ENCODE measurements around the gene SLC29A1. TPM values are rescaled to one million over a fixed set of nuclear protein-coding genes. Genes with fewer than 3 reads are reported as not detected.

The SLC29A1 gene
- total RNA-seq, 1 donor from 2014 or later, result 17.3 TPM

DNA sequence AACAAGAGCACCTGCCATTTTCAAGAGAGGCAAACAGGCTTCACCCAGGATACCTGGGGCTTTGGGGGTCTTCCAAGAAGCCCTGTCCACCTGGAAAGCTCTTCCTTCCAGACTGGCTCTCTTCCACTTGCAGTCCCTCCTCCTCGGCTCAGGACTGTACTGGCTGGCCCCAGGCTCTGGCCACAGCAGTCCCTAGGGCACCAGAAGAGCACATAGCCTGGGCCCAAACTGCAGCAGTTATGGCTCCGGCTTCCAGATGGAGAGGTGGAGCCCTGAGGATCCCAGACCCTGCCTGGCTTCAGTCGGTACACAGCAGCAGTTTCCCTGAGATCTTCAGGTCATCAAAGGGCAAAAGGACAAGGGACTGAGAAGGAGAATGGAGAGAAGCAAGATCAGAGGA lies 35.5 kb downstream of the SLC29A1 start:
- ChIA-PET POLR2A (interaction anchor here (13.7 kb wide), 1 partner anchor 13 kb away, joined by 549 read pairs; the partner anchor contains the start of gene HSP90AB1), CTCF (interaction anchor here (0.9 to 1.3 kb wide), 2 partner anchors 11 to 86 kb away, joined by 3 to 5 read pairs; partner anchors contain the start of gene HSP90AB1)
- Mint-ChIP-seq H3K9me3 (no peaks in the 10 kb centered on the region), H3K4me3 (peak overlapping the region; percentile 84), H3K36me3 (ENCODE audit: low read depth) (peaks cover 91% of the 10 kb centered on the region), H3K4me1 (peaks cover 90% of the 10 kb centered on the region), H3K27me3 (no peaks in the 10 kb centered on the region), H3K27ac (peak overlapping the region; percentile 99)
- ATAC-seq (ENCODE audit: low read depth) (no peak), DNase-seq (no peak)
- TF ChIP-seq, protein P1, sequence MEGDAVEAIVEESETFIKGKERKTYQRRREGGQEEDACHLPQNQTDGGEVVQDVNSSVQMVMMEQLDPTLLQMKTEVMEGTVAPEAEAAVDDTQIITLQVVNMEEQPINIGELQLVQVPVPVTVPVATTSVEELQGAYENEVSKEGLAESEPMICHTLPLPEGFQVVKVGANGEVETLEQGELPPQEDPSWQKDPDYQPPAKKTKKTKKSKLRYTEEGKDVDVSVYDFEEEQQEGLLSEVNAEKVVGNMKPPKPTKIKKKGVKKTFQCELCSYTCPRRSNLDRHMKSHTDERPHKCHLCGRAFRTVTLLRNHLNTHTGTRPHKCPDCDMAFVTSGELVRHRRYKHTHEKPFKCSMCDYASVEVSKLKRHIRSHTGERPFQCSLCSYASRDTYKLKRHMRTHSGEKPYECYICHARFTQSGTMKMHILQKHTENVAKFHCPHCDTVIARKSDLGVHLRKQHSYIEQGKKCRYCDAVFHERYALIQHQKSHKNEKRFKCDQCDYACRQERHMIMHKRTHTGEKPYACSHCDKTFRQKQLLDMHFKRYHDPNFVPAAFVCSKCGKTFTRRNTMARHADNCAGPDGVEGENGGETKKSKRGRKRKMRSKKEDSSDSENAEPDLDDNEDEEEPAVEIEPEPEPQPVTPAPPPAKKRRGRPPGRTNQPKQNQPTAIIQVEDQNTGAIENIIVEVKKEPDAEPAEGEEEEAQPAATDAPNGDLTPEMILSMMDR (IDR thresholded peaks at IDR 0.05), result no peak
- intact Hi-C loops (cut with micrococcal nuclease), result no loop called here

- H3K27ac Mint-ChIP-seq, result peak overlapping the region; percentile 99
- no peak for DNase-seq
- TF ChIP-seq, protein P1 (IDR thresholded peaks at IDR 0.05), result no peak
- no peak for ATAC-seq (ENCODE audit: low read depth)
- CTCF ChIA-PET, result no interaction called here
- H3K27me3 Mint-ChIP-seq, result no peaks in the 10 kb centered on the region
- intact Hi-C loops (cut with micrococcal nuclease), result loop anchor here (5.0 to 10.0 kb wide), 5 partner anchors 545 to 1695 kb away; partner anchors contain the start of genes GTPBP2, LRRC73, POLR1C and SRF
- H3K36me3 Mint-ChIP-seq (ENCODE audit: low read depth), result peaks cover 90% of the 10 kb centered on the region
- POLR2A ChIA-PET, result interaction anchor here (13.7 kb wide), 1 partner anchor 15 kb away, joined by 549 read pairs; the partner anchor contains the start of gene HSP90AB1
- peak overlapping the region; percentile 100 for H3K4me3 Mint-ChIP-seq
- no peaks in the 10 kb centered on the region for H3K9me3 Mint-ChIP-seq
- H3K4me1 Mint-ChIP-seq, result peaks cover 82% of the 10 kb centered on the region
These were observed 36.6 kb downstream of the SLC29A1 start for GRCh38 chr6:44260011-44260410.

GRCh38 chr6:44260451-44261297 lies 37.3 kb downstream of the SLC29A1 start:
- intact Hi-C loops (cut with micrococcal nuclease), result loop anchor here (5.0 to 10.0 kb wide), 5 partner anchors 546 to 1696 kb away; partner anchors contain the start of genes GTPBP2, LRRC73, POLR1C and SRF
- no peaks in the 10 kb centered on the region for H3K27me3 Mint-ChIP-seq

DNA sequence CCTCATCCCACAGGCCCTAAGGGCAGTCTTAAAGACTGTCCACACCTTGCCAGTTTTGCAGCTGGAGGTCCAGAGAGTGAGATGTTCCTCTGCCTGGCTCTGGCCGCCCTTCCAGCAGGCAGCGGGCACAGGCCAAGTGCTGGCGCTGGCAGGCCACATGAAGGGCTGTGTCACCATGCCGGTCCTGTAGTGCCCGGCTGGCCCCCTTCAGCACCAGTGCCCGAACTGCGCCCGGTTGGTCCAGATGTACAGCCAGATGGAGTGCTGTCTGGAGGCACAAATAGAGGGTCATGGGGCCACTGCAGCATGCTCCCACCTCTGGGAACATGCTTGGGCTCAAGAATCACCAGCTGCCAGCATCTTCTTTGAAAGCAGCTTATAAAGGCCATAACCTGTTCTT lies 38.2 kb downstream of the SLC29A1 start:
- ATAC-seq (ENCODE audit: low read depth) (no peak), DNase-seq (no peak)
- Mint-ChIP-seq H3K4me3 (peak overlapping the region; percentile 100), H3K4me1 (peaks cover 77% of the 10 kb centered on the region), H3K9me3 (no peaks in the 10 kb centered on the region), H3K36me3 (ENCODE audit: low read depth) (peaks cover 75% of the 10 kb centered on the region), H3K27ac (peak overlapping the region; percentile 99), H3K27me3 (no peaks in the 10 kb centered on the region)
- intact Hi-C loops (cut with micrococcal nuclease), result loop anchor here (5.0 to 10.0 kb wide), 5 partner anchors 547 to 1697 kb away; partner anchors contain the start of genes GTPBP2, LRRC73, POLR1C and SRF
- POLR2A ChIA-PET, result interaction anchor here (0.6 to 13.7 kb wide), 5 partner anchors 6 to 557 kb away, joined by 3 to 549 read pairs (median 4); partner anchors contain the start of genes HSP90AB1 and SLC35B2
- CTCF ChIA-PET, result interaction anchor here (1.4 to 1.7 kb wide), 2 partner anchors 10 to 43 kb away, joined by 4 to 5 read pairs; no protein-coding TSS in a partner anchor
- TF ChIP-seq, protein P1 (IDR thresholded peaks at IDR 0.05), result no peak

More at GRCh38 chr6:44260451-44261297, 37.3 kb downstream of the SLC29A1 start:
- Mint-ChIP-seq H3K36me3 (ENCODE audit: low read depth) (peaks cover 83% of the 10 kb centered on the region), H3K9me3 (no peaks in the 10 kb centered on the region), H3K4me1 (peaks cover 77% of the 10 kb centered on the region), H3K27ac (peak overlapping the region; percentile 99), H3K4me3 (peak overlapping the region; percentile 100)
- CTCF ChIA-PET, result no interaction called here
- POLR2A ChIA-PET, result interaction anchor here (1.5 to 13.7 kb wide), 2 partner anchors 15 to 23 kb away, joined by 4 to 549 read pairs; partner anchors contain the start of gene HSP90AB1
- DNase-seq (no peak), ATAC-seq (ENCODE audit: low read depth) (peak; percentile 25)
- TF ChIP-seq, protein P1 (IDR thresholded peaks at IDR 0.05), result no peak

Measured in activated B cell treated with CpG ODN at 0.5 μM for 24 hours (primary cell).